Colon (tissue), 2 donors: ENCODE measurements around the gene HOXA6.

Source experiments
- FAIRE-seq: peaks from 2 replicates; lab custom pipeline; 2012; peaks lifted over from hg19 to GRCh38; lab: Jason Lieb, UNC
- donor health status: control.
- donor health status: control.

HOXA6 gene

DNA sequence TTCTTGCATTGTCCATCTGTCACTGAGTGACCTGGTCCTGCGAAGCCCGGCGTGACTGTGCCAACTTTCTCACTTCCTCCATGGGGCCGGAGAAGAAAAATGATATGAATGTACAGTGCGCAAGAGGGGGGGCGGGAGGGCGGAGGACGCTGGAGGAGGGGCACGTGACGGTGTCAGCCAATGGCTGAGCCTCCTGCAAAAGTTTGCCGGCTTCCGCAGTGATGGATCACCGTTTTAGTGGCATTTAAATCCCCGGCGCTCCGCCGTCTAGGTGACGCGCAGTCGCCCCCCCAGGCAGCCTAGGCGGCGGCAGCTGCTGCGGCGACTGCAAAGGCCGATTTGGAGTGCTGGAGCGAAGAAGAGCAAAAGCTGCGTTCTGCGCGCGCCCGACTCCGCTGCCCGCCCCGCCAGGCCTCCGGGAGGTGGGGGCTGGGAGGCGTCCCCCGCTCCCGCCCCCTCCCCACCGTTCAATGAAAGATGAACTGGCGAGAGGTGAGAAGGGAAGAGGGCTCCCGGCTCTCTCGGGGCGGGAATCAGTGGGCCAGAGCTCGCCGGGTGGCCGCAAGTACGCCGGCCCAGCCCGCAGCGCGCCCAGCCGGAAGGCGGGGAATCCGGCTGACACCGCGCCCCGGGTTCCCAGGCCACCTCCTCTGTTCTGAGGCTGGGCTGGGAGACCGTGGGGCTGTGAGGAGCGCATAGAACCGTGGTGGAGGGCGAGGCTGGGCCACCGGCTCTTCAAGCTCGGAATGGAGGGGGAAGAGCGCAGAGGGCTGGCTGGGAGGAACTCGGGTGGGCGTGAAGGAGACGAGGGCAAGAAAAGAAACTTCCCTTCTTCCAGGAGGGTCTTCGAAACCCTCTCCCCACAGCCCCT, 51.4 kb downstream of the HOXA6 start, which contains the start of gene HOXA1:
Gene HOXA1, minus strand, starts transcription at position 104 of the 871 bp plus-strand sequence. Its CDS starts 88 bp downstream, at position 16.
- no peak for FAIRE-seq
